ENCODE data around the gene BGN. TPM values are rescaled to one million over a fixed set of nuclear protein-coding genes. Genes with fewer than 3 reads are reported as not detected.

The BGN gene
- total RNA-seq, 1 experiment from 2014 or later = not detected

DNA sequence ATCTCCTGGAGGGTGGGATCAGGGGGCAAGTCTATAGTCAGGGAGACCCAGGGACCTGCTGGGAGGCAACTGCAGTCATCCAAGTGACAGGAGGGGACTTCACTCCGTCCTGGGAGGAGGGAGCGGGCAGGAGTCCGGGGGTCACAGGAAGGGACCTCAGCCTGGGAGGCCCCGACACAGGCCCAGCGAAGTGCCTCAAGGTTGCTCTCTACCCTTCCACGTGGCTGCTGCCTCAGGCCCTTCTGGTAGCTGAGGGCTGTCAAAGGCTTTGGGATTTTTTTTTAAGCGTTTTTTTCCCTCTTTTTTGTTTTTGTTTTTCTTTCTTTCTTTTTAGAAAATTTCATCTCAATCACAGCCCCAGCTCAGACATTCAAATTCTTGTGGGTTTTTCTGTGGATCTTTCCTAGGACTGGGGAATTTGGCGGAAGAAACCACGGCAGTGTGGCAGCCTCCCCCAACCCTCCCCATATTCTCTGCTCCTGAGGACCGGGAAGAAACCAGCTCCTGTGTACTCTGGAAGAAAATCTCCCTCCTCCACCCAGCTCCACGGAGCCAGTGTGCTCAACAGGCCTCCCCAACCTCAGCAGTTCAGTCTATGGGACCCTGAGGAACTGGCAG is 23.0 kb upstream of the BGN start:
- intact Hi-C loops (cut with micrococcal nuclease) = loop anchor here (2.0 kb wide), 1 partner anchor 35 kb away; no protein-coding TSS in a partner anchor
- no peaks in the 10 kb centered on the region for H3K9me2 ChIP-seq (replicated peaks; ENCODE audit: low read length)
- ChIA-PET POLR2A (ENCODE audit: unreplicated experiment) (no interaction called here), CTCF (interaction anchor here (0.6 kb wide), 1 partner anchor 17 kb away, joined by 4 read pairs; no protein-coding TSS in a partner anchor)
- H3K9me3 ChIP-seq (ENCODE audit: low read length) = no peaks in the 10 kb centered on the region
- H3F3A ChIP-seq (ENCODE audit: low read length, unreplicated experiment) = no peaks in the 10 kb centered on the region
- no peak for ATAC-seq
- H3K27ac ChIP-seq (ENCODE audit: low read length) = no peak overlapping the region
- peaks cover 27% of the 10 kb centered on the region for H3K79me2 ChIP-seq (ENCODE audit: low read length)
- no peaks in the 10 kb centered on the region; the same call in 1 of the 2 replicates for H3K4me1 ChIP-seq (ENCODE audit: insufficient read depth, low read length)
- H3K27me3 ChIP-seq (ENCODE audit: low read length) = no peaks in the 10 kb centered on the region
- H3K4me3 ChIP-seq (ENCODE audit: low read length) = no peak overlapping the region
- H3K4me2 ChIP-seq (ENCODE audit: low read length) = no peak overlapping the region
- no peak for TF ChIP-seq EZH2phosphoT487 (IDR thresholded peaks at IDR 0.05; ENCODE audit: borderline replicate concordance, low read length)
- no peak for TF ChIP-seq CTCF (conservative IDR thresholded peaks at IDR 0.05; ENCODE audit: low read depth, low read length)
- no peak for TF ChIP-seq EZH2 (IDR thresholded peaks at IDR 0.05; ENCODE audit: low read length, unreplicated experiment)
- DNase-seq = no peak
- no peaks in the 10 kb centered on the region for H4K20me1 ChIP-seq (ENCODE audit: low read length)
- H2AFZ ChIP-seq (ENCODE audit: low read length) = no peak overlapping the region
- BruUV-seq (replicated peaks) = no TSS peak
- H3K9ac ChIP-seq (ENCODE audit: low read length) = no peak overlapping the region
- H3K36me3 ChIP-seq (ENCODE audit: low read depth, low read length) = no peaks in the 10 kb centered on the region

DNA sequence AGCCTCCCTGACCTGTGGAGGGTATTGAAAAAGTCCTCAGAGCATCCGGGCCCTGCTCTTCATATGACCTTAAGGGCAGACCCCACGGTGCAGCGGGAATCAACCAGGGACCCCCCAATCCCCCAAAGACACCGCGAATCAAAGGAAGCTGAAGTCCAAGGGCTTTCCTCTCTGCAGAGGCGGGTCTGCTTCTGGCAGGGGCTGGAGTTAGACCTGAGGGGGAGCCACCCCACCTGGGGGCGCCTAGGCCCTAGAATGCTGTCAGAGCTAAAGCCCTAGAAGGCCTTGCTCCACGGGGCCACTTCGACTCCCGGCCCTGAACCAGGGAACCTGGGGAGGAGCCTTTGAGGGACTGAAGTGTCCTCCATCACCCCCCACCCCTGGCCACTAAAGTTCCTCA is 21.7 kb upstream of the BGN start:
- intact Hi-C loops (cut with micrococcal nuclease) = no loop called here
- TF ChIP-seq EZH2 (IDR thresholded peaks at IDR 0.05; ENCODE audit: low read length, unreplicated experiment) (no peak), EZH2phosphoT487 (IDR thresholded peaks at IDR 0.05; ENCODE audit: borderline replicate concordance, low read length) (no peak), CTCF (conservative IDR thresholded peaks at IDR 0.05; ENCODE audit: low read depth, low read length) (no peak)
- CTCF ChIA-PET = no interaction called here

DNA sequence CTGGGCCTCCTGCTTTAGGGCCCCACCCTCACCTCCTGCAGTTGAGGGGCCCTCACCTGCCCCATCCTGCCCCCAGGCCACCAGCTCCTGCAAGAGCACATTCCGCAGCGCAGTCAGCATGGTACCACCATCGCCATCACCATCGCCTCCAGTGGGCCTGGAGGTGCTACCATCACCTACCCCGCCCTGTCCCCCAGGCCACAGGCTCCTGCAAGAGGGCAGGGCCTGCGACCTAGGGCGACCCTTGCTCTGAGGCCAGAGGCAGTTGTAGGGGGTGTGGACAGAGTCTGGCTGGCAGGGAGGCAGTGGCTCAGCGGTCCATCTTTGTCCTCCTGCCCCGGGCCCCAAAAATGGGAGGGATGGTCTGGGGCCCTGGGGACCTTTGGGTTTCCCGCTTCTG is 20.5 kb upstream of the BGN start:
- intact Hi-C loops (cut with micrococcal nuclease) = no loop called here
- Histone ChIP-seq H3K27me3 (ENCODE audit: low read length) (no peaks in the 10 kb centered on the region), H4K20me1 (ENCODE audit: low read length) (no peaks in the 10 kb centered on the region), H3K36me3 (ENCODE audit: low read depth, low read length) (no peaks in the 10 kb centered on the region), H3F3A (ENCODE audit: low read length, unreplicated experiment) (no peaks in the 10 kb centered on the region), H3K4me3 (ENCODE audit: low read length) (no peak overlapping the region), H3K4me1 (ENCODE audit: insufficient read depth, low read length) (no peaks in the 10 kb centered on the region; the same call in 1 of the 2 replicates), H3K9me2 (replicated peaks; ENCODE audit: low read length) (no peaks in the 10 kb centered on the region), H3K4me2 (ENCODE audit: low read length) (no peak overlapping the region), H3K27ac (ENCODE audit: low read length) (no peak overlapping the region), H3K79me2 (ENCODE audit: low read length) (peaks cover 9% of the 10 kb centered on the region), H2AFZ (ENCODE audit: low read length) (no peak overlapping the region), H3K9ac (ENCODE audit: low read length) (no peak overlapping the region), H3K9me3 (ENCODE audit: low read length) (no peaks in the 10 kb centered on the region)
- ChIA-PET CTCF (no interaction called here), POLR2A (ENCODE audit: unreplicated experiment) (no interaction called here)
- DNase-seq (no peak), ATAC-seq (no peak)
- no peak for TF ChIP-seq EZH2 (IDR thresholded peaks at IDR 0.05; ENCODE audit: low read length, unreplicated experiment)
- no peak for TF ChIP-seq CTCF (conservative IDR thresholded peaks at IDR 0.05; ENCODE audit: low read depth, low read length)
- no peak for TF ChIP-seq EZH2phosphoT487 (IDR thresholded peaks at IDR 0.05; ENCODE audit: borderline replicate concordance, low read length)
- BruUV-seq (replicated peaks) = no TSS peak

More for the DNA sequence above, 21.7 kb upstream of the BGN start:
- no peaks in the 10 kb centered on the region for H3K27me3 ChIP-seq (ENCODE audit: low read length)
- H4K20me1 ChIP-seq (ENCODE audit: low read length) = no peaks in the 10 kb centered on the region
- no peaks in the 10 kb centered on the region for H3K9me2 ChIP-seq (replicated peaks; ENCODE audit: low read length)
- no peak for DNase-seq
- POLR2A ChIA-PET (ENCODE audit: unreplicated experiment) = interaction anchor here (0.5 kb wide), 1 partner anchor 169 kb away, joined by 3 read pairs; no protein-coding TSS in a partner anchor
- H3K4me1 ChIP-seq (ENCODE audit: insufficient read depth, low read length) = no peaks in the 10 kb centered on the region; the same call in 1 of the 2 replicates
- no TSS peak for BruUV-seq (replicated peaks)
- peaks cover 20% of the 10 kb centered on the region for H3K79me2 ChIP-seq (ENCODE audit: low read length)
- H3F3A ChIP-seq (ENCODE audit: low read length, unreplicated experiment) = no peaks in the 10 kb centered on the region
- ATAC-seq = no peak
- no peak overlapping the region for H2AFZ ChIP-seq (ENCODE audit: low read length)
- H3K4me3 ChIP-seq (ENCODE audit: low read length) = no peak overlapping the region
- no peak overlapping the region for H3K4me2 ChIP-seq (ENCODE audit: low read length)
- H3K9ac ChIP-seq (ENCODE audit: low read length) = no peak overlapping the region
- no peaks in the 10 kb centered on the region for H3K36me3 ChIP-seq (ENCODE audit: low read depth, low read length)
- no peaks in the 10 kb centered on the region for H3K9me3 ChIP-seq (ENCODE audit: low read length)
- H3K27ac ChIP-seq (ENCODE audit: low read length) = no peak overlapping the region
